GM21390 (cell line): ENCODE data around the gene MIPEP.
"Not testable (repeated sequence)": the region's sequence is repeated elsewhere in the genome, so short reads cannot be mapped to it uniquely, and the experiment has no call there.

Experiments
- ATAC-seq: cut with Tn5 transposase; IDR thresholded peaks from one replicate; pipeline ENCODE4 v1.9.1; 2021; ENCODE audit not compliant: unreplicated experiment

The MIPEP gene

GRCh38 chr13:23778002-23778652, 111.1 kb downstream of the MIPEP start:
- ATAC-seq = no peak

GRCh38 chr13:23777575-23777870, 111.7 kb downstream of the MIPEP start:
- no peak for ATAC-seq

DNA sequence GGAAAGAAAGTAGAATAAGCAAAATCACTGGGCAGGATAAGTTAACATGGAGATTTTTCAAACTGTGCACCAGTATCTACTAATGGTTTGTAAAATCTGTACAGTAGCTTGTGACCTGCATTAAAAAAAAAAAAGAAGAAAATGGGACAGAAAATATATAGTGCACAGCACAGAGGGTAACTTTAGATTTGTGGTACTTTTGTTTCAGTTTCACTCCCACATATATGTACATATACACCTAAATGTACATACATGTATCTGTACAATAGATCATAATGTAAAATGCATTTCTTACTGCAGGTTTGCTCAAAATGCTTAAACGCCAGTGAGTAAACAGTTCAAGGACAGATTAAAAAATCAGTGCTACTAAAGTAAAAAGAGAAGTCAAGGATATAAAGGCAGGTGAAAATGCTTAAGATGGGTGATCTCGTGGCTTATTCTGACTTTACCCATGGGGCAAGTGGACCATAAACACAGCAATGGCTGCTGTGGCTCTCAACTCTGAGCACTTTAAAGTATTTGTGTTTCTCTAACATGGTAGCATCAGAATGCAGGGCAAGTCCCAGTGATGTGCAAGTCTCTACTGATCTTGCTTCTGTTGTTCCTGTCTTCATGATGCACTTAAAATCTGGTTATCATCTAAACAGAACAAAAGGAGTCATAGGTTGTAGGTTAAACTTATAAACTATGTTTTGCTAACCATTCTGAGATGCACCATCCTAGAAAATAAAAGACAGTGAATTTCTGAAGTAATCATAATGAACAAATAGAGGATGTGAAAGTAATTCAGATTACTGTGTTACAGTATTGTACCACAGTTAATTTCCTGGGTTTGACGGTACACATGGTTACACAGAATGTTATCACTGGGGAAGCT, 112.3 kb downstream of the MIPEP start:
- ATAC-seq = peak; percentile 95

DNA sequence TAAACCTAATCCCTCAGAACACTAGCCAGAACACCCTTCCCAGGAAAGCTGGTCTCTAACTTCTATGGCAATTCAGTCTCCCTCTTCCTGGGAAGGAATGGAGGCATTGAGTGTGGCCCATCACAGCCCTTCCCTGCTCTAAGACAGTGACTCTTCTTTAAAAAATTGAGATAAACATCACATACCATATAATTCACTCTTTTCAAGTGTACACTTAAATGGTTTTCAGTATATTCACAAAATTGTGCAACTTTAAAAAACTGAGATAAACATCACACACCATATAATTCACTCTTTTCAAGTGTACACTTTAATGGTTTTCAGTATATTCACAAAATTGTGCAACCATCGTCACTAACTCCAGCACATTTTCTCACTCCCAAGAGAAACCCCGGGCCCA, 116.5 kb downstream of the MIPEP start:
- ATAC-seq = no peak

GRCh38 chr13:23771956-23772355, 117.2 kb downstream of the MIPEP start:
- ATAC-seq = no peak

DNA sequence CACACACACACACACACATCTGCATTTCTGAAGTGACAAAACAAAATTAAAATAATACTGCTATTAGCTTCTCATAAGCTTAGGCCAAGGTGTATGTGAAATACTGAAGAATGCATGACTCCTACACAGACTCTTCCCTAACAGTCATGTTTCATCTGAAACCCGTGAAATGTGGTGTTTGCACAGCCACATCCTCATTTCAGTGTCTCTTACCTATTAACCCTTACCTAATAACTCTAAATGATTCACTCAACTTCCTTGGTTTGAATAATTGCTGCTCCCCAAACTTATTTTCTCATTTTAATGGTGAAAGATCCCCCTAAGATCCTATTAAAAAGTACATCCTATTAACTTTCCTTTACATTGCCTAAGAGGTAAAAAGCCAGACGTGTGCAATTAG, 117.6 kb downstream of the MIPEP start:
- ATAC-seq = peak; percentile 96

DNA sequence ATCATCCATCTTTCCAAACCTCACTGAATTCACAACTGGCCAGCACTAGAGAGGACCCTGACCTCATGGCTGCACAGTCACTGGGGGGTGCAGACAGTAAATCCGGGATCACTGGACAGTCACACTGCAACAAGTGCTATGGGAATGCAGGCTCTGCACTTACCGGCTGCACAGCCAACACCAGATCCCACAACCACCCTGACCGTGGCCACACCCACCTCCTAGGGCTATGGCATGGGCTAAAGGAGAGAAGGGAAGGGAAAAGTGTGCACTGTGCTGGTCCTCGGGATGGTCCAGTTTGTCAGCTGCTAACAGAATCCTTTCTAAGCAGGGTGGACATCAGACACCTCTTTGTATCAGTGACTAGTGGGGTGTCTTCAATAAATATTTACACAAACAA, 118.2 kb downstream of the MIPEP start:
- no peak for ATAC-seq

DNA sequence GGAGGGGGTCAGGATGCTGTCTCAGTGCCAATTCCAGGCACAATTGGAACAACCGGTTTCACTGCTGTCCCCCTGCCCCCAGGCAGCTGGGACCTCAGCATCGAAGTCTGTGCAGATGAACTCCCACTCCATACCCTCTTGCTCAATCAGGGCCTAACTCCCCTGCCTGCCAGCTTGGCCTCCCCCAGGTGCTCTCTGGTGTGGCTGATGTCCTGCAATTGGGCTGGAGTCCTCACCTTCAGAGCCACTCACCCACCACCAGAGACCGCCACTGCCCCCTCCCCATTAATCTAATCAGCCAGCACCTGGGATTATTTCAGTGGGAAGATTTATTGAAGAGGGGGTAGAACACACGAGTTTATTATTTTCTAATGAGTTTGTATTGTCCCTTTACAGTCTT, 118.8 kb downstream of the MIPEP start:
- ATAC-seq = no peak

DNA sequence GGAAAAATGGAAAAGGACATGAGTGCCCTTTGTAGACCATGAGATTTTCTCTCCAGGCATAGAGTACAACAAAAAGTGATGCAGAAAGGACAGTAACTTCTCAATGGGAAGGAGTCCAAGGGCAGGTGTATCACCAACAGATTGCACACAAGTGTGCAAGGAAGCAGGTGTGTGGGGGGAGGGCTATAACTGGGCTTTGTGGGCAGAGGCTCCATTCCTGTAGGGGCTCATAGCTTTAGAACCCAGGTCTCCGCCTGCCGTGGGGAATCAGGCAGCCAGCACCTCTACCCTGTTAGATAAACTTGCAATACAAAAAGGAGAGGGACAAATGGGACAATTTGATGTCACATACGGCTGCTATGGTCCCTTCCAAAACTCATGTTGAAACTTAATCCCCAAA, 119.8 kb downstream of the MIPEP start:
- no peak for ATAC-seq

DNA sequence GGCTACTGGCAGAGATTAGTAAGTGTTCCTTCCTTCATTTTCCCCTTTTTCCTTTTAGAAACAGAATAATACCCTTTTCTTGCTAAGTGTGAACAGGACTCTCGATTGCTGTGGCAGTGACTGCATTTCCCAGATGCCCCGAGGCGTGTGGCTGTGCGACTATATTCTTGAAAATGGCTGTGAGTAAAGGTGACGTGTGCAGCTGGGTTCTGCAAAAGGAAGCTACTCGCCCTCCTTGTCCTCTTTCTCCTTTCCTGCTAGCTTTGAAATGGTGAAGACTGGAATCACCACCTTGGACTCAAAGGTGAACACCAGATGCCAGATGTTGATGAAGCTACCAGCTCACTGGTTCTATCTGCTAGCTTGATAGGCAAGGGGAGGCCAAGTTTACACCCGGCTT, 121.4 kb downstream of the MIPEP start:
- no peak for ATAC-seq

DNA sequence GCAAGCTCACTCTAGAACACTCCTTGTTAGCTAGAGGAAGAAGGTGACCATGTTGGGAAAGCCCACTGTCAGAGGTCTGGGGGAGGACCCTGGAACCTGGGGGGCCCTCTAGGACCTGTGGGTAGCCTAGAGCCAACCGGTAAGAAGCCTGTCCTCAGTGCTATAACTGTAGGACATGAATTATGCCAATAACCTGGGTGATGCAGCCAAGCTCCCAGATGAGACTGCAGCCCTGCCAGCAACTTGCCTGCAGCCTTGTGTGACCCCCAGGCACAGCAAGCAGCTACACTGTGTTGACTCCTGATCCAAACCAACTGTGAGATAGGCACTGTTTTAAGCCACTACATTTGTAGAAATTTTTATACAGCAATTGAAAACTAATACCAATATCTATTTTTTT, 122.3 kb downstream of the MIPEP start:
- no peak for ATAC-seq

- ATAC-seq = no peak
These were observed 122.9 kb downstream of the MIPEP start for GRCh38 chr13:23766283-23766682.

DNA sequence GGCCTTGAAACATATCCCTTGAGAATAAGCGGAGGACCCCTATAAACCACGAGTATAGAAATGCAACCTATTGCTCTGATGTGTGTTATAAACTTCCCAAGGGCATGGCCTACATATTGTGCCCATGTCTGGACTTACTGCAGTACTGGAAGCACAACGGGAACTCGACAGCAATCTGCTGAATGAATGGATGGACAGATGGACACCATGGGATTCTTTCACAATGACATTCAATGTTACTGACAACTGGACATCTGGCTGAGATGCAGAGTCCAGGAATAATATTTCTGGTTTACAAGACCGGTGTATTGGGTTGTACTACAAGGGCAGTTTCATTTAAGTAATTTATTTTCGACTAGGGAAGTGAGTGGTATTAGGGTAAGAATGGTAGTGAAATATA, 123.7 kb downstream of the MIPEP start:
- ATAC-seq = no peak

DNA sequence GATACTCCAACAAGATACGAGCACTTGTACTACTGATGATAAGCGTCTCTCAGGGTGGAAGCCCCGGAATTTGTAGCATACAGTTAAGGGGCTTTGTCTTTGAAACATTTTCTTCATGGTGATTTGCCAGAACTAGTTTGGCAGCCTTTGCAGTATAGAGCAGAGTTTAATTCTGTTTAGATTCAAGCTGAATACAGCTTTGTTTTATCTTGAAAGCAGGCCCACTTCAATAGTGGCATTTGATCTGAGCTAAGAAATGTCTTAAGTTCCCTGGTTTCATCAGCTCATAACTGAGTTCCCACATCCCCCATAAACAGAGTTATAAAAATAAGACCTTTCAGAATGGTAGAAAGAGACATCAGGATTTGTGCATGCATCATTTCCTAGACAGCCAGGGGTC, 125.9 kb downstream of the MIPEP start:
- ATAC-seq = no peak

- ATAC-seq = not testable (repeated sequence)
These were observed 127.4 kb downstream of the MIPEP start for GRCh38 chr13:23761760-23762159.

DNA sequence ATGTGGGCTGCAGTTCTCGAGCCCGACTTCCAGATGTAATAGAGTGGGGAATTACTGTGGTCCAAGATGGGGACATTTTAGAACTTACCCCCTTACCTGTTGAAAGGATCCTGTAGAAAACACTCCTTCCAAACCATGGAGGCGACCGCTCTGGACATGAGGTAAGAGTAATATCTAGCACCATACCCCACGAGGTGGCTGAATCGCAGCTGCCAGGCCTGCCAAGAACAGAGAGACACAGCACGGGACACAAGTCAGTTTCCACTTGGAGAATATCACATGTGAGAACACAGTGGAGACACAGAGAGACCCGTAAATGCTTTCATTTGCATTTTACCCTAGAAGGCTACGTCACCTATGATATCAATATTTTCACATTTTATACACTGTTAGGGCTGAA, 129.2 kb downstream of the MIPEP start:
- ATAC-seq = no peak

- no peak for ATAC-seq
These were observed 130.2 kb downstream of the MIPEP start for GRCh38 chr13:23758798-23759527.

DNA sequence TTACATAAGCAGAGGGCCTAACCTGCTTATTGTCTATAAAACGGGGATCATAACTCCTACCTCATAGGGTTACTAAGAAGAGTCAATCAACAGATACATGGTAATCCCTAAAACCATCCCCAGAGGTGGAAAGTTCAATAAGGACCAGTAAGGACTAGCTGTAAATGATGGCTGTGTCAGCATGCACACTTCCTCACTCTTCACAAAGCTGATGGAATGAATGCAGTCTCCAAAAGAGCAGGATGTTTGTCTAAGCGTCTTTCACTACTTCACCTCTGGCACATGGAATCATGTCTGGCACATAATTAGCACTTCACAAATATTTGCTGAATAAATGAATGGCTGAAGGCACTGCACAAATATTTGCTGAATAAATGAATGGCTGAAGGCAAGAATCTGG, 134.2 kb downstream of the MIPEP start:
- ATAC-seq = no peak

DNA sequence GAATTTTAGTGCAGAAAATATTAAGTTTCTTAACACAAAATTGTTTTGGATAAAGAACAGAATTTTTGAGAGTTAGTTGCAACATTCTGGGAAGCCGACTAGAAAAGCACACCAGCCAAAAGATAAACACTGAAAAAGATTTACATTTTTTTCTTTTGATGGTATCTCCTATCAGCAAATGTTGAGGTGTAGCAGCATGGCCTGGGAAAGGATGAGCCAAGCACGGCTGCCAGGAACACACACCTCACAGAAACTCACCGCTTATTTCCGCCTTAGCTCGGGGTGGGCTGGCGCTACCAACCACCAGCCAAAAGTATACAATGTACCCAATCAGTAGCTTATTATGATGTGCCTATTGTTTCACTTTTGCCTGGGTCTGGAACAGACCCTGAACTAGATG, 134.7 kb downstream of the MIPEP start:
- no peak for ATAC-seq

DNA sequence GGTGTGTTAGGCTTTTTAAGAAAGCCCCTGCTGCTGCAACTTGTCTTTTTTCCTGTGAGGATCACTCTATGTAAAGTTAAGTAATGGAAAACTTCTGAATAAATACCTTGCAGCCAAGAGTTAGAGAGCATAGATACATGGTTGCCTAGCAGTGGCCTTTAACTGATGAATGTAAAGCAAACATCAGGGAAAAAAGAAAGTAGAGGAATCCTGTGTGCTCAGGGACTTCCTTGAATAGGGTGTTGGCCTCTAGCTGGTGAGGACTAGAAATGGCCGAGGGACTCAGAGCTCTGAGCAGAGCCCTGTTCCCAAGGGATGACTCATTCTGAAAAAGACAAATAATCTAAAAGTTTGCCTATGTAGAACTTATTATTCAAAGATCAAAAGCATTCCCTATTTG, 135.7 kb downstream of the MIPEP start:
- no peak for ATAC-seq

GRCh38 chr13:23752111-23753001, 136.8 kb downstream of the MIPEP start:
- peak; percentile 61 for ATAC-seq
